ENCODE results near the gene CYRIA.
A peak's percentile ranks its signal among the peaks of the same experiment; 100 is the strongest.

CYRIA gene

DNA sequence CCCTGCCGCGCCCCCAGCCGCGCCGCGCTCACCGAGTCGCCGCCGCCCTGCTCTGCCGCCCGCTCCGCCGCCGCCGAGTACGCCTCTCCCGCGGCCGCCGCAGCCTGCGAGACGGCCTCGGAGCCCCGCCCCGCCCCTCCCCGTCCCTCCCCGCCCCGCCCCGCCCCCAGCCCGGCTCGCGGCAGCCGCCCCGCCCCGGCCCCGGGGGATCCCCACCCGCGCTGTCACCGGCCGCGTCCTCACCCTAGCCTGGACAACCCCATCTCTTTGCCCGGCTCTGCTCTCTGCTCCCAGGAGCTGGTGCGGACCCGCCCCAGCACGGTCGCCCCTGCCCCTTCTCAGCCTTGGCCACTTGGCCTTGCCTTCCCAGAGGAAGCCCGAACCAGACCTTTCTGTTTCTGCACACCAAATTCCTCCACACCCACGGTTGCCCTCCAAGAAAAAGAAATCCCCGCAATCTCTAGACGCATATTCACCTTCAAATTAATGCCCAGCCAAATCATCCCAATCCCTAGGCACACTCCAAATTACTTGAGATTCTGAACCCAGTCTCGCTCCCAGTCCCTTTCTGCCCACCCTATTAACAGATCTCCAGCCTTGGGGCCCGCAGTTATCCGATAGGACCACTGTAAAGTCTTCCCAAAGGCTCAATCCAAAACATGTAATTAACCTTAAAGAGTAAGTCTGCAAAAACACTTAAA lies at the start of gene CYRIA:
TSS of gene CYRIA (minus strand) at position 87 of the 701 bp plus-strand sequence. CDS start 77,715 bp downstream, outside the sequence.
- DNase-seq (ENCODE audit: low read depth), result no peak
- H3K4me3 ChIP-seq (ENCODE audit: low read depth, low read length), result peak within 1 kb of the TSS; percentile 57

DNA sequence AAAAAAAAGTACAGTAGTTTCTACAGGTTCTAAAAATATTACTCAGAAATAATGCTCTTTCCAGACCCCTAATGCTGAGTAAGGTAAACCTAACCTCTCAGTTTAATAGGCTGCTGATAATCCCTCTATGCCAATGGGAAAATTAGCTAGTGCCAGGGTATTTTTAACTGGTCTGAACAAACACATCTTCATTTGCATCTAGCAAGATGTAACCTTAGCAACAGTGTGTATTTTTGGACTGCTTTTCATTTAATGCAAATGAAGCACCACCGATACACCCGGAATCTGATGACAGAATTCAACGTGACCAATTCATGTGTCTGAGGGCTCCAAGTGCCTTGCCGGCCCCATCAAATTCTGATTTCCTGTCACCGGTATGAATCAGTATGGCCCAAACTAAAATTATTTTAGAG lies 47.4 kb upstream of the CYRIA start:
- H3K4me3 ChIP-seq (ENCODE audit: low read depth, low read length), result no peak overlapping the region
- no peak for DNase-seq (ENCODE audit: low read depth)

DNA sequence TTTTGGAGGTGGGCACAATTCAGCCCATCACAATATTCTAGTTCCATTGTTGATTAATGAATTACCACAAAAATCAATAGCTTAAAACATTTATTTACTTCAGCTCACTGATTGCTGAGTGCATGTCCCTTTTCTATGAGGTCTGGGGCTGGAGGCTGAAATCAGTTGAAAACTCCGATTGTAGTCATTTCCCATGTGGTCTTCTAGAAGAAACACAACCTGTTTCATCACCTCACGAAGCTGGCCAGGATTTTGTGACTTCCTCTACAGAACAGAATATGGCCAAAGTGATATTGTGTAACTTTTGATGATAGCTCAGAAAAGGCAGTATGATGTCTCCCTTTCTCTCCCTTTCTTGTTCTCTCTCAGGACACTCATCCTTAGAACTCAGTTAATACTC lies 44.1 kb upstream of the CYRIA start:
- no peak for DNase-seq (ENCODE audit: low read depth)
- no peak overlapping the region for H3K4me3 ChIP-seq (ENCODE audit: low read depth, low read length)

DNA sequence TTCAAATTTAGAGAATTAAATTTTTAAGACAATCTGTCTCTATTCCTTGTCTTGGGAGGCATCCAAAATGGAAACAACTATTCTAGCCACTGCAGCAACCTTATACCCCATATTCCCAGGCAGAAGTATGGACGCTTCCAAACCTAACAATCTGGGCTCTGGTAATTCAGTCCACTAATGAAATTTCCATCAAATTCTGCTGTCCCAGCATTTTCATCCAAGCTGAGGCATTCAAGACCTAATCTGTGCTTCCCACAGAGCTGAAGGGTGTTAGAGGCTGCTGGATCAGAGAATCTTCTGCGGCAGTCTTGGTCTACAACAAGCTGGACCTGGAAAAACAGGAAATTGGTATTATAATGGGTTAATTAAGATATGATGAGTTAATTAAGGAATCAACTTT lies 42.5 kb upstream of the CYRIA start:
- no peak overlapping the region for H3K4me3 ChIP-seq (ENCODE audit: low read depth, low read length)
- no peak for DNase-seq (ENCODE audit: low read depth)

DNA sequence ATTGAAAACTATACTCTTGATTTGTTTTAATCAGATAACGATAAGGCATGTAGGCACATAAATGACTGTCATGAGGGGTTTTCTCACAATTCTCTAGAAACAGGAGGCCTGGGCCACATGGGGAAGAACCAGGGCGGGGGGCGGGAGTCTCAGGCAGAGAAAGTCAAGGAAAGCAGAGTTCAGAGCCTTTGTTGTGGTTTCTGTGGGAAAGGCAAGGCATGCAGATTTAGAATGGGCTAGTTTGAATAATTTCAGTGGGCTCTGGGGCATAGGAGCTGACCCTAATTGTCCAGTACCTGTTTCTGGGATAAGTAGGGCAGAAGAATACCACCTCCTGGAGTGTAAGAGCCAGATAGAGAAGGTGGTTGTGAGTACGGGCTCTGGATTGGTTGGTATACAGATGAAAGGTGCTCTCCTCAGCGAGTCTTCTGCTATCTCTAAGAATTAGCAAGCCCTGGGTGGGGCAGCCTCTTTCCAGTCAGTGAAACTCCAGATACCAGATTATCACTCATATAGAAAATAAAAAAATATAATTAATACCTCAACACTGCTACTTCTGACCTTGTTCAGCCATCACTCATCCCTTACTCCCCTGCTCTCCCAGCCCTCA lies 41.5 kb upstream of the CYRIA start:
- no peak for DNase-seq (ENCODE audit: low read depth)
- no peak overlapping the region for H3K4me3 ChIP-seq (ENCODE audit: low read depth, low read length)

DNA sequence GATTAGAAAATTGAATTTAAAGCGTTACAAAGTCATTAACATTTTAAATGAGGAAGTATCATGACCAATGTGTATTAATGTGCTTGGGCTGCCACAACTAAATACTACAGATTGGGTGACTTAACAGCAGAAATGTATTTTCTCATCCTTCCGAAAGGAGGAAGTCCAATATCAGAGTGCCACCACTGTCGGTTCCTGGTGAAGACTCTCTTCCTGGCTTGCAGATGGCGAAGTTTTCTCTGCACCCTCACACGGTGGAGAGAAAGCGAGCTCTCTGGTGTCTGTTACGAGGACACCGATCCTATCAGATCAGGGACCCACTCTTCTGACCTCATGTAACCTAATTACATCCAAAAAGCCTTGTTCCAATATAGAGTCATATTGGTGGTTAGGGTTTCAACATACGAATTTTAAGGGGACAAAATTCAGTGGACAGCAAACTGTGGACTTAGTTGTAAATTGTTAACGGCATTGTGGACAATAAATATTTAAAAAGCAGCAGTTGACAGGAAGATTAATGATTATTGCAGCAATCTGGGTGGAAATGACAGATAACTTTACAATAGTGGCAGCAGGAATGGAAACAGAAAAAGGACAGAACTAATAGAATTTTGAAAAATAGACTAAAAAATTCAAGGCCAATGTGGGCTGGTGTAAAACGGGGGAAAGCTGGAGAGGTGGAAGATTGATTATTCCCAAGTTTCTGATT lies 35.1 kb upstream of the CYRIA start:
- no peak overlapping the region for H3K4me3 ChIP-seq (ENCODE audit: low read depth, low read length)
- no peak for DNase-seq (ENCODE audit: low read depth)

DNA sequence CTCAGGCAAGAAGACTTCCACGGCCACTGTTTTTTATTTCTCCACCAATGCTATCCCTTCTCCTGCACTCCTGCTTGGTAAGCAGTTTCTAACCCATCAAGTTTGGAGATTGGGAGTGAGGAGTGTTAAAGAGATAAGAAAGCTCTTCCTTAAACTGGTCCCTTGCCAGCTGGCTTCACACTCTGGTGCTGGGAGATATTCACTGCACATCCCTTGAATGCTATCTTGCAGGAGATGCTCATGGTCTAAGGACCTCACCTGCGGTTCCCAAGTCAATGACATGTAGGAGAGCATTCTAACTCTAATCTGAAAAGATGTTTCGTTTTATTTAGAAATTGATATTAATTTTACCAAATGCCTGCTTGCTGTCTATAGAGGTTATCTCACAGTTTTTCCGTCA lies 28.2 kb upstream of the CYRIA start:
- no peak for DNase-seq (ENCODE audit: low read depth)
- no peak overlapping the region for H3K4me3 ChIP-seq (ENCODE audit: low read depth, low read length)

DNA sequence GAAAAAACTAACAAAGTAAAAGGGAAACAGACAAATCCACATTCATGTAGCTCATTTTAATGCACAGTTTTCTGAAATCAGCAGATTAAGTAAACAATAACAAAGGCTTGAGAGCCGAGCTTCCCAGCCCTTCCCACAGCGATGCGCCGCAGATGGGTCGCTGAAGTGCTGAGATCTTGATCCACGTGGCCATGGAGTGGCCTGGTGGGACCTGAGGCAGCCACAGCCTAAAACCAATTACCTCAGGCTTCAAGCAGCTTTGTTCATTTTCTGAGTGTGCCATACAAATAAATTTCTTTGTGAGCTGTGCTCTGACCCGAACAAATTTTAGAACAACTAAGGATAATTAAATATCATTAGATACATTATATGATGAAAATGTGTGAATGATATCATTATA lies 25.6 kb upstream of the CYRIA start:
- DNase-seq (ENCODE audit: low read depth), result no peak
- H3K4me3 ChIP-seq (ENCODE audit: low read depth, low read length), result no peak overlapping the region

DNA sequence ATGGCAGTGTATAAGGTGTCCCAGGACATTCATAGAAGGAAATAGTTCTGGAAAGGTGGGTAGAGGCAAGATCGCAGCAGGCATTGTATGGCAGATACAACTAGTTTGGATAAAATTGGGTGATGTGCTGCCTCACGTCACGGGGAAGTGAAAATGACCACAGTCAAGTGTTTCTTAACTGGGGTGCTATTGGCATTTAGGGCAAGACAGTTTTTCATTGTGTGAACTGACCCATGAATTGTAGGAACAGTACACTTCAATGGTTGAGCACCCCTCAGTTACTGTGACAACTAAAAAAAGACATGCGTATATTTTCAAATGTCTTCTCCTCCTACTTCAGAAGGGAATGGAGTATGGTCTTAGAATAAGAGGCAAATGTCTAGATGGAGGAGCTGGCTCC lies 22.3 kb upstream of the CYRIA start:
- no peak overlapping the region for H3K4me3 ChIP-seq (ENCODE audit: low read depth, low read length)
- no peak for DNase-seq (ENCODE audit: low read depth)

DNA sequence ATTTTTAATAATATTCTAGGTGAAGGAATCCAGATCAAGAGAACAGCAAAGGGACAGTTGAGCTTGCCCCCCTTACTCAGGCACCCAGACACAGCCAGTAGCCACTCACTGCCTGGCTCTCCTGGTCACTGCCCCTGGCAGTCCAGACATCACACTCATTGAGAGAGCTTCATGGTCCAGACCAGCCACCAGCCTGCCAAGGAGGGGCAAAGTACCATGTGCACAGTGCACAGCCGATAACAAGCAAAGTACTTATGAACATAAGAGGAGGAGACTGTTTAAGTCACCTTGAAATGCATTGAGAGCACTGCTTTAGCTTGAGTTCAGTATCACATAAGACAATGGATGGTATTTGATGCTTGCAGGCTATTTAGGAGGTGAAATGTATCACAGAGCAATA lies 21.6 kb upstream of the CYRIA start:
- no peak overlapping the region for H3K4me3 ChIP-seq (ENCODE audit: low read depth, low read length)
- no peak for DNase-seq (ENCODE audit: low read depth)

DNA sequence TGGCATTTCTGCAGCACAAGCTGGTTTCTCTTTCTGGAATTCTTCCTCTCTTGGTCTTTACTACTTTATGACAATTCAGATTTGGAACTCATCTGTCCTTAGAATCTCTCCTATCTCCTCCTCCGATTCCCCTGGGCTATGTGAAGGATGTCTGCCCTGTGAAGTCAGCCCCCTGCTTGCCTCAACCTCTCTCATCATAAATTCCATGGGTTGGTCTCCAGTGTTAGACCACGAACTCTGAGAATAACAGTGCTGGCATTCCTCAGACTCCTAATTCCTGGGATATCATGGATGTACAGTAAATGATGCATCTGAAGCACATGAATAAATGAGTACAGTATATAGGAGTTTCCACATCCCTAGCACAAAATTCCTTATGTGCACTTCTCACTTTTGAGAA lies 21.0 kb upstream of the CYRIA start:
- H3K4me3 ChIP-seq (ENCODE audit: low read depth, low read length), result no peak overlapping the region
- DNase-seq (ENCODE audit: low read depth), result no peak

DNA sequence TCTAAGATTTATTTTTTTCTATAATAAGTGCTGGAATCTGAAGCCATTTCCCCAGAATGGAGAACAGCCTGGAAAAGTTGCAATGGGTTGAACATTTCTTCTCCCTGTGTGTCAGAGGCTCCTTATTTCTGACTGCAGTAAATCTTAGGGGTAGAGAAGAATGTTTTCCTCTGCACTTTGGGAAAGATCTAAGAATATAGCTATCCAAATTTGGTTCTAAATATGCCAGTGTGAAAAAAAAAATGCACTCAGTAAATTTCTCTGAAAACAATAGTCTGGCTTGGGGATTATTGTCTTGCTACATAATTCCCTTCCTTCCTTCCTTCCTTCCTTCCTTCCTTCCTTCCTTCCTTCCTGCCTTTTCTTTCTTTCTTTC lies 19.7 kb upstream of the CYRIA start:
- no peak for DNase-seq (ENCODE audit: low read depth)
- no peak overlapping the region for H3K4me3 ChIP-seq (ENCODE audit: low read depth, low read length)

DNA sequence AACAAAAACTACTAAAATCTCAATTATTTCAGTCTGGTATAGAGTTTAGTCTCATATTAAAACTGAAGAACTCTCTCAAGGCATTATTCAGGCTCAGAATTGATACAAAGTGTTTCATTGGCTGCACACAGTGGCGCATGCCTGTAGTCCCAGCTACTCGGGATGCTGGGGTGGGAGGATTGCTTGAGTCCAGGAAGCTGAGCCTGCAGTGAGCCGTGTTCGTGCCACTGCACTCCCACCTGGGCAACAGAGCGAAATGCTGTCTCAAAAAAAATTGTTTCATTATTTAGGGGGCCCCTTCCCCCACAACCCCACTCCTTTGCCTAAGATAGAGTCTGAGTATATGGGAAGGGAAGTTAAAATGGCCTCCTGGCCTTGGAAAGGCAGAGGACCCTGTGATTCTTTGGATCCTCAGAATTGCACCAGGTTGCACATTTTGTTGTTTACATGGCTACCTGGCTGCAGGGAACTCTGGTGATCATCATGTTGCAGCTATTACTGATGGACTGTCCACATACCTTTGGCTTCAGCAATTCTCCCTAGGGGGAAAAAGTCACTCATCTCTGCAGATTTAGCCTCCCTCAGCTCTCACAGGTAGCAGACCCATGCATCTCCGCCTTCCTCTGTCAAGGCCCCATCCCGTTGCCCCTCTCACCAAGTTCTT lies 19.2 kb upstream of the CYRIA start:
- DNase-seq (ENCODE audit: low read depth), result no peak
- no peak overlapping the region for H3K4me3 ChIP-seq (ENCODE audit: low read depth, low read length)

DNA sequence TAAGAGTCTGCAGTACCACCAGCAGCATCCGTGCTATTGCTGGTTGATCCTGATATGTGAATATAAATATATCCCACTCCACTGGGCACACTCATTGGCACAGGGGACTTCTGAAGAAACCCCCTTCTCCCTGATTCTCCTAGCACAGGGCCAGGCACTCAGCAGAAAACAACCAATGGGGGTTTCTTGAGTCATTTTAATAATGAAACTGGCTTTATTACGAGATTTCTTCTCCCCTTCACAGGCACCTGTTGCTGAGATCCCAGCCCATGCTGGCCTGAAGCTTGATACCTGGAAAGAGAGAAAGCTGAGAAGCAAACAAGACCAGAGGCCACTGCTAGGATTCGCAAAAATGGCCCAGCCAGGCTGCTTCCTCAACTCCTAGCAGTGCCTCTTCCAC lies 17.9 kb upstream of the CYRIA start:
- no peak overlapping the region for H3K4me3 ChIP-seq (ENCODE audit: low read depth, low read length)
- DNase-seq (ENCODE audit: low read depth), result no peak

DNA sequence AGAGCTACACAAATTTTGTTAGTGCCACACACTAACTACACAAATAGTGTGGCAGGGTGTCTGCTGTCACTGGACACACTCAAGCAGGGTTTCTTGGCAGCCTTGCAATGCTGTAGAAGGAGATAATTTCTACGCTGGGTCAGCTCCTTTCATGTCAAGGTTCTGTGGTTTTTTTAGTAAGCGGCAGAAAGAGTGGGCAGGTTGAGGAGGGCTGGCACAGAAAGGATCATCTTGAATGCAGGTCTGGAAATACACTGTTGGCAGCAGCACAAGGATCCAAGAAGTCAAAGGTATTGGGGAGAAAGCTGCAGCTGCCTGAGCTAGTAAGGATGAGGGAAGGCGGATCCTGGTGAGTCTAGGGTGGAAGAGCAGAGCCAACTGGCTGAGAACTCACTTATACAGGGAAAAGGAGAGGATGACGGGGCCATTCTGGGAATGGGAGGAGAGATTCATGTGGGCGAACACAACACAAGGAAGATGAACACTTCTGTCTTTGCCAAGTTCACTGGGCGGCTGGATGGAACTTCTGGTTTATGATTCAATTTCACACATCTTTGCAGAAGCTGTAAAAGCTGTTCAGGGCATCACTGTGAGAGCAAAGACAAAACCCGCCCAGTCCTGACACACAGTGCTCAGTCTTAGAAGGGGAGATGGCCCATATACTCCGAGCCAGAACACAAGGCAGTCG lies 16.9 kb upstream of the CYRIA start:
- no peak for DNase-seq (ENCODE audit: low read depth)
- H3K4me3 ChIP-seq (ENCODE audit: low read depth, low read length), result no peak overlapping the region

DNA sequence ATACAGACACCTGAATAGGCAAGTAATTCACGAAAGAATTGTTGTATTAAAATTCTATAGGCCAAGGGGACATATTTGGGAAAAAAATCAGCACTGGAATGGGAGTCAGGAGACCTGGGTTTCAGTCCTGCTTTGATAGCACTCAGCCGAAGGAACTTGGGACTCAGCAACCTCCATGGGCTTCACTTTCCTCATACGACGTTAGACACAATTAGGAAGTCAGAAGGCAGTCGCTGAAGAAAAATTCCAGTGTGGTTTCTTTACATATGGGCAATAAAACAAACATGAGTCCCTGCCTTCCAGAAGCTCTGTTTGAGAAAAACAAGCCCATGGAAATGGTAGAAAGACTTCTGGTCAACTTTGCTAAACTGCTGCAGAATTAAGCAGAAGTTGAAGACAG lies 15.1 kb upstream of the CYRIA start:
- DNase-seq (ENCODE audit: low read depth), result no peak
- H3K4me3 ChIP-seq (ENCODE audit: low read depth, low read length), result no peak overlapping the region

DNA sequence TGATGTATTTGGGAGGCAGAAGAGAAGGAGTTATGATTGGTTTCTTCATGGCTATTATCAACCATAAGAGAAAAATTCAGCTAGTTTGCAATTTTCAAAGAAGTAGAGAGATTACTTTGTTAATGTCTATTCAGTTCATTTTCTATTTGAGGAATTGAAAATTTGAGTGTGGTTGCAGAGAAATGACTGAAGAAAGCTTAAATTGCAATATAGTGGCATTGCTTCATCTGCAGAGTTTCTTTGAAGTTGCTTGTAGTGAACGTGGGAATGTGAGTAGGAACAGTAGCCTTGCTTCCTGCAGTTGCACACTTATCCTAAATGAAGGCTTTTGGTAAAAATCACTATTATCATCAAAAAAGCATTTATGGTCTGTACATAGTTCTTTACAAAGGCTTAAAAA lies 14.7 kb upstream of the CYRIA start:
- H3K4me3 ChIP-seq (ENCODE audit: low read depth, low read length), result no peak overlapping the region

DNA sequence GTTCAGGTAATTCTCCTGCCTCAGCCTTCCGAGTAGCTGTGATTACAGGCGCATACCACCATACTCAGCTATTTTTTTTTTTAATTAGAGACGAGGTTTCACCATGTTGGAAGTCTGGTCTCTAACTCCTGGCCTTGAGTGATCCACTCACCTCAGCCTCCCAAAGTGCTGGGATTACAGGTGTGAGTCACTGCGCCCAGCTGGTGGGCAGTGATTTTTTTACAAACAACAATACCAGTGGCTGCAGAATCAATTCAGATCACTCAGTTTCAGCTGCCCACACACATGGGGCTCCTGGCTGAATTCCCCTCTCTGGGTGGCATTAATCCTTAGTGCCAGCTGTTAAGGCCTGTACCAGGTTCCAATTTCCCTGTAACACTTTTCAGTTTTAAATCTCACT lies 13.3 kb upstream of the CYRIA start:
- DNase-seq (ENCODE audit: low read depth), result no peak
- H3K4me3 ChIP-seq (ENCODE audit: low read depth, low read length), result no peak overlapping the region

More for the DNA sequence above, 14.7 kb upstream of the CYRIA start:
- no peak for DNase-seq (ENCODE audit: low read depth)

DNA sequence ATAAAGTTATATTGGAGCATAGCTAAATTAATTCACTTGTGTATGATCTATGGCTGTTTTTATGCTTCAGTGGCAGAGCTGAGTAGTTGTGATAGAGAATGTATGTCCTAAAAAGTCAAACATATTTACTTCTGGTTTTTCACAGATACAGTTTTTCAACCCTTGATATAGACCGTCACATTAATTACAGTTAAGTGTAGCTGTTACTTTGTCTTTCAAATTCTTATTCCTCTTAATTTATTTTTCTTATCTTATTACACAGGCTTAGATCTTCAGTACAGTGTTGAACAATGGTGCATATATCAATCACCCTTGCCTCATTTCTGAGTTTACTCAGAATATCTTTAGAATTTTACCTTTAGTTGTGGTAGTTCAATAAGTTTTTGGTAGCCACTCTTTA lies 12.2 kb upstream of the CYRIA start:
- H3K4me3 ChIP-seq (ENCODE audit: low read depth, low read length), result no peak overlapping the region
- no peak for DNase-seq (ENCODE audit: low read depth)

DNA sequence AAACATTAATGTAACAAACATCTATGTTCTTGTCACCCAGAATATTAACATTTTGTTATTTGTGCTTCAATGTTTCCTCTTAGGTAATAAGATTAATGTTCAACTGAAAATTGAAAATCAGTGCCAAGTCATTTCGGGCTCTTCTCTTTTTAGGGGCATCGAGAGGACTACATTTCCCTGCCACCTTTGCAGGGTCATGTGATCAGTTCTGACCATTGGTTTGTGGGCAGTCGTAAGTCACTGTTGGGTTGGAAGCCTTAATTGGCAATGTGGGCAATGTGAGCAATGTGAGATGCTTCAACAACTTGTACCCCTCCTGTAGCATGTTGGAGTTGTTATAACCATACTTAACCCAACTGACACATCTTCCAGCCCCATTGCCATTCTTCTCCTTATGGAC lies 10.1 kb upstream of the CYRIA start:
- DNase-seq (ENCODE audit: low read depth), result no peak
- no peak overlapping the region for H3K4me3 ChIP-seq (ENCODE audit: low read depth, low read length)

All from skeletal muscle cell (primary cell).